ENCODE measurements around the gene A2ML1.
A peak's percentile ranks its signal among the peaks of the same experiment; 100 is the strongest.

Gene A2ML1

DNA sequence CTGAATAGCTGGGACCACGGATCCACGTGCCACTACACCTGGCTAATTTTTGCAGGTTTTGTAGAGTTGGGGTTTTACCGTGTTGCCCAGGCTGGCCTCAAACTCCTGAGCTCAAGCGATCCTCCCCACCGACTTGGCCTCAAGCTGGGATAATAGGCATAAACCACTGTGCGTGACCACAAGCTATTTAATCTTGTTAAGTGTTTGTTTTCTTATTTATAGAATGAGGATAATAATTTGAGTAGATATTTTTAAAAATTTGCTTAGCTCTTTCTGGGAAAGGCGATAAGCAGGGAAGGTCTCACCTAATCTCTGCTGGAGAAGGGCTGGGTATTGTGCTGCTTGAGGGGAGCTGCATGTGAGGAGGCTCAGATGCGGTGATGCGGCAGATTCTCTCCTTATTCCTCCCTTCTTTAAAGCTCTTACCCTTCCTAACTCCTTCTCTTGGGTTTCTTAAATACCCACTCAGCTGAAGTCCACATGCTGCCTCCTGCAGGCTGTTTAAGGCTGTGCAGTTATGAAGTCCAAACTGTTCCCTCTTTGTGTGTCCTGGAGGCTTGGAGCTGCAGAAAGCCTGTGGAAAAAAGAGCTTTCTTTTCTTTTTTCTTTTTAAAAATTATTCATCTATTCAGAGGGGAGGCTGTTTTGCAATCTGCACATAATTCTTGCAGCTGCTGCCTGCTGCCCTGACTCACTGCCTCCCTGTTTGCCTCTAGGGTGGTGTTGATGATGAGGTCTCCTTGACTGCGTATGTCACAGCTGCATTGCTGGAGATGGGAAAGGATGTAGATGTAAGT lies 37.9 kb downstream of the A2ML1 start:
- DNase-seq, result peak; percentile 24

DNA sequence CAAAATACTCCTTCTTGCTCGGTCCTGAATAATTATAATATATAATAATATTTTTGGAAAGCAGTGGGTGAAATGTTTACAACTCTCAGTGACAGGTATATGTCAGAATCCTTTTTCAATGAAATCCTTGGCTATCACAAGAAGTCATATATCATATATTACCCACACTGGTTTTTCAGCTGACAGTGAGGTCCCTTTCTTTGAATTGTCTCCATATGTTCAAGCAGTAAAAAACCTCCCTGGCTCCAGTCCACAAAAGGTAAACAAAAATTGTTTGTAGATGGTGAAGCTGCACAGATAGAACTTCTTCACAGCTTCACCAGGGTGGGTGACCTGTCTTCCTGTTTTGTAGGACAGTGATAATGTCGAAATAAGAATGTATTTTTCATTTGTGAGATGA lies 44.0 kb downstream of the A2ML1 start:
- no peak for DNase-seq

GRCh38 chr12:8867009-8867408 lies 44.6 kb downstream of the A2ML1 start:
- no peak for DNase-seq

DNA sequence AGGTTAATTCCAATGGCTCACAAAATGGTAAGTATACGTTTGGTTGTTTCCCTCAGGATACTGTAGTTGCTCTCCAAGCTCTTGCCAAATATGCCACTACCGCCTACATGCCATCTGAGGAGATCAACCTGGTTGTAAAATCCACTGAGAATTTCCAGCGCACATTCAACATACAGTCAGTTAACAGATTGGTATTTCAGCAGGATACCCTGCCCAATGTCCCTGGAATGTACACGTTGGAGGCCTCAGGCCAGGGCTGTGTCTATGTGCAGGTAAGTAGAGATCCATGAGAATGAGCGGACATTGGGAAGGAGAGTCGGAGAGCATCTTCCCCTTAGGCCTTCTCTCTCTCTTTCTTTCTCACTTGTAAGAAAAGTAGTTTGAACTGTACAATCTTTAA lies 45.4 kb downstream of the A2ML1 start:
- DNase-seq, result no peak

- no peak for DNase-seq
Measured at GRCh38 chr12:8870586-8870985, 48.2 kb downstream of the A2ML1 start.

DNA sequence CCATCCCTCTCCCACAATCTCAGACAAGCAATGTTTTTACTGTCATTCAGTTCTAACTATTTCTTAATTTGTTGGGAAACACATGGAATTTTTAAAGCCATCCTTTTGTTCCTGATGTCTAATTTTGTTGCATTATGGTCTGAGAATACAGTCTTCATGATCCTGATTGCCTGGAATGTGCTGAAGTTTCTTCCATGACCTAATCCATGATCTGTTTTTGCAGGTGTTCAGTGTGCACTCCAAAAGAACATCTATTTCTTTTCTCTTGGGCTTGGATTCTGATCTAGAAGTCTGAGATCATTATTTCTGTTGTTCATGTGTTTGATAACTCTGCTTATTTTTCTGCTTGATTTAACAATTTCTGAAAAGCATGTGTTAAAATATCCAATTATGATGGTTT lies 48.6 kb downstream of the A2ML1 start:
- no peak for DNase-seq

DNA sequence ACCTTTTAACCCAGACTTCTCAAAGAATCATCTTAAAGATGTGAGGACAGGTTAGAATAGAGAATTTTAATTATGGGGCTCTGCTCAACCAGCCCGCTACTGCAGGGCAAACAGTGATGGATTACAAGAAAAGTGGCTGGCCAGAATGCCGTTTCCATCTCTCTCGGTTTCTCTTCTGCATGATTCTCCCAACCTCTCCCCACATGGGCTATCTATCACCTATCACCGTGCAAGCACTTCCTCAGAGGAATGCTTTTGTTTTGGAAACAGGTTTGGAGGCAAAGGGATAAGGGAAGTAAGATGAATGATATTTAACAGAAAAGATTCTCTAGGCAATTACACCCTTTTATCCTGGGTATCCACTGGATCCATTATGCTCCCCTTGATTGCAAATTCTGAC lies 54.5 kb downstream of the A2ML1 start:
- DNase-seq, result no peak

DNA sequence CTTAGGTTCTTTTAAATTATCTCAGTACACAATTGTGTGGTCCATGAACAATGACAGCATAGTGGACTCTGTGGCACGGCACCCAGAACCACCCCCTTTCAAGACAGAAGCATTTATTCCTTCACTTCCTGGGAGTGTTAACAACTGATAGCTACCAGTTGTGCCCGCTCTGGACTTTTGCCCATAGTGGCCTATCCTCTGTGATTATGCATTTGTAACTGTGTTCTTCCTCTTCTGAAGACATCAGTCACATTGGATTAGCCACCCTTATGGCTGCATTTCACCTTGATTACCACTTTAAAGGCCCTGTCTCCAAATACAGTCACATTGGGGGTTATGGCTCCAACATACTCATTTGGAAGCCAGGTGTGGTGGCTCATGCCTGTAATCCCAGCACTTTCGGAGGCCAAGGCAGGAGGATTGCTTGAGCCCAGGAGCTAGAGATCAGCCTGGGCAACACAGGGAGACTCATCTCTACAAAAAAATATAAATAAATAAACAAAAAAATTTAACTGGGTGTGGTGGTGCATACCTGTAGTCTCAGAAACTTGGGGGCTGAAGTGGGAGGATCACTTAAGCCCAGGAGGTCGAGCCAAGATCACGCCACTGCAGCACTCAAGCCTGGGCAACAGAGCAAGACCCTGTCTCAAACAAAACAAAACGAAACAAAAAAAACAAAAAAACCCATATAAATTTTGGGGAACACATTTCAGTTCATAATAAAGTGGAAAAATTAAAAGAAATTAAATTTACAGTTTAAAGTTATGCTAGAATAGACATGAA lies 64.3 kb downstream of the A2ML1 start:
- DNase-seq, result no peak

DNA sequence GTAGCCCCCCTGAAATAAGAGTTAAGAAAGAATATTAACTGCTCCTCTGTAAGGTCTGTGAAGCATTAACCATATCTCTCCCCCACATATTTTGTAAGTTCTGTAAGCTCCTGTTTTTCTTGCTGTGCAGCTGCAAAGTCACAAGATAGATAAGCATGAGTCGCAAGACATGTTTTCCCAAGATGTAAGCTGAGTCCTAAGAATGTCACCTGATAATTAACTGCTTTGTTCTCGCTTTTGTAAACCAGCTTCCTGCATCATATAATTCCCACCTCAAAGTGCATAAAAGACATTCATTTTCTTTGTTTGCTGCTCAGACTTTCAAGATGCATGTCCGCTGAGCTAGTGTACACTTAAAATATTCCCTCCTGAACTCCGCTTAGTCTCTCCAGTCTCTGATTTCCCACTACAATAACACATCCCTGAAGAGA lies 64.9 kb downstream of the A2ML1 start:
- DNase-seq, result no peak

- no peak for DNase-seq
Measured at GRCh38 chr12:8890313-8891085, 68.1 kb downstream of the A2ML1 start.

GRCh38 chr12:8891976-8892375 lies 69.6 kb downstream of the A2ML1 start:
- DNase-seq, result no peak

DNA sequence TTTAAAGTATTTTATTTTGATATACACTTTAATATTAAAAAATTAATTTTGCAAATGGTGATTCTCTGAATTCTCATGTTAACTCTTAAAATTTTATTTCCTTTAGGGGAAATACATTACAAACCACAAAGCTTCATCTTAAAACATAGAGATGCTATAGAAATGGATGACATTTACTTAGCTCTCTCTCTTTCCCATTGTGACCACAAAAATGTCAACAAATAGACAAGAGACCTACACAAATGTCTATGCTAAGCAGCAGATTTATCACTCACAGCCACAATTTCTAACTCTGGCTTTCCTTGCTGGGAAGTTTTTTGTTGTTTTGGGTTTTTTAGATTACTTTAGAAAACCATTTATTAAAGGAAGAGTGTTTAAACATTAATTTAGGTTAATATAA lies 72.0 kb downstream of the A2ML1 start:
- DNase-seq, result no peak

GRCh38 chr12:8894986-8895385 lies 72.6 kb downstream of the A2ML1 start:
- no peak for DNase-seq

DNA sequence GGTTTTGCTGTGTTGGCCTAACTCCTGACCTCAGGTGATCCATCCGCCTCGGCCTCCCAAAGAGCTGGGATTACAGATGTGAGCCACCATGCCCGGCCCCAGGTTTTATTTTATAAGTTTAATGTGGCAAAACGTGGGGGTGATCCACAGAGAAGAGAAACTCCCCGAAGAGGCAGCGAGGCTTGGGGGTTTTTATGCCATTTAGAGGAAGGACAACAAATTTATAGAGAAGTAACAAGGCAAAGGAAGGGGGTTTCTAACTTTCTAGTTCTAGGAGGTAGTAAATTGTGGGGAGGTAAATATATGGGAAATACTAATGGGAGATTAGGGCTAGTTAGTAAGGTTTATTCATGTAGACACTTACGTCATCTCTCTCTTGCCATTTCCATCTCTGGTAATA lies 74.7 kb downstream of the A2ML1 start:
- no peak for DNase-seq

DNA sequence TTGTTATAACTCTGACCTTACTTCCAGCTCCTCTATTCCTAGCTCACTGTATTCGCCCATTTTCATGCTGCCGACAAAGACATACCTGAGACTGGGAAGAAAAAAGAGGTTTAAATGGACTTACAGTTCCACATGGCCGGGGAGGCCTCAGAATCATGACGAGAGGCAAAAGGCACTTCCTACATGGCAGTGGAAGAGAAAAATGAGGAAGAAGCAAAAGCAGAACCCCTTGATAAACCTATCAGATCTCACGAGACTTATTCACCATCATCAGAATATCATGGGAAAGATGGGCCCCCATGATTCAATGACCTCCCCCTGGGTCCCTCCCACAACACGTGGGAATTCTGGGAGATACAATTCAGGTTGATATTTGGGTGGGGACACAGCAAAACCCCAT lies 77.4 kb downstream of the A2ML1 start:
- DNase-seq, result peak; percentile 38

GRCh38 chr12:8902703-8903102 lies 80.3 kb downstream of the A2ML1 start:
- DNase-seq, result peak; percentile 32

DNA sequence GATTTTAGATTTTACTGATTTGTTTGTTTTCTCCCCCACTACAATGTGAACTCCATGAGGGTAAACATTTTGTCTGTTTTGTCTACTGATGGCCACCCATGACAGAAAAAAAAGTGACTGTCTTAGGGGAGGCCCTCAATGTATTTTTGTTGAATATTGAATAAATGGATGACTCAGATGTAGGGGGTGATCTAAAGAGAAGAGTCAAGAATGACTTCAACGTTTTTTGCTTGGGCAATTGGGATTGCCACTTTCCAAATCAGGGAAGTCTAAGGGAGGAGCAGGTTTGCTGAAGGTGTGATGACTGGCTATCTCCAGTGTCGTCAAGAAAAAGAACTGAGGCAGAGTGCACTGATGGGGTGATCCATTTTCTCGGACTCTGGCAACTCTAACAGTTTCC lies 81.2 kb downstream of the A2ML1 start:
- DNase-seq, result no peak

DNA sequence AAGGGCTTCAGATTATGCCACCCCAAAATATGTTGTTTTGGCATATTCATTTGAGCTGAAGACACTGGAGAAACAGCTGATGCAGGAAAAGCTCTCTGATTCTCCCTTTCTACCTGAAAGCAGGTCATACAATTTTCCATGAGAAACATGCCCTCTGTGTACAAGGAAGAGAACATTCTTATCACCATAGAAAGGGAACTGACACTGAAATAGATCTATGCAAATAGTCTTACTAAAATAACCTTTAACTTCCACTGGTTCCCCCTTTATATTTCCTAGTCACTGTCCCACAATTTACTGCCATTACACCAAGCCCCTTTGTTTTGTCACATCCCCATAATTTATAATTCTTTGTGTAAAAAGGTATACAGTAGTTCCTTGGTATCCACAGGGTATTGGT lies 82.2 kb downstream of the A2ML1 start:
- no peak for DNase-seq

DNA sequence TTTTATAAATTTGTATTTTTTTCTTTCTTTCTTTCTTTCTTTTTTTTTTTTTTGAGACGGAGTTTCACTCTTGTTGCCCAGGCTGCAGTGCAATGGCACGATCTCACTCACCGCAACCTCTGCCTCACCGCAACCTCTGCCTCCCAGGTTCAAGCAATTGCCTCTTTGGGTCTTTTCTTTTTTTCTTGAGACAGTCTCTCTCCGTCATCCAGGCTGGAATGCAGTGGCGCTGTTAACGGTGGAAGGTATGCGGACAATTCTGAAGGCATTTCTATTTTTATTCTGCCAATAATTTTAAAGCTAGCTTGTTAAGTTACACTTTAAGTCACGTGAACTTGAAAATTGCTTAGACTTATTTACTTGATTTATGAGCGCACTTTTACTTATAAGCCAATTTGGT lies 83.1 kb downstream of the A2ML1 start:
- DNase-seq, result no peak

- peak; percentile 2 for DNase-seq
Measured at GRCh38 chr12:8906266-8907180, 84.1 kb downstream of the A2ML1 start.

DNA sequence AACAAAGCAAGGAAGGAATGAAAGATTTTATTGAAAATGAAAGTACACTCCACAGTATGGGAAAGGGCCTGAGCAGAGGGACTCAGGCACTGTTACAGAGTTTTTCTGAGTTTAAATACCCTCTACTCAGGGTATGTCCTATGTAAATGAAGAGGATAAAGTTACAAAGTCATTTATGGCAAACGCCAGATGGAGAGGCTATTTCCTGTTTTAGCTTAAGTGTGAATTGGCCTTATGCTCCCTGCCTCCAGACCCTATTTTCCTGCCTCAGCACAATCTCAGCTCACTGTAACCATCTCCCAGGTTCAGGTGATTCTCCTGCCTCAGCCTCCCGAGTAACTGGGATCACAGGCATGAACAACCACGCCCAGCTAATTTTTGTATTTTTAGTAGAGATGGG lies 85.1 kb downstream of the A2ML1 start:
- no peak for DNase-seq

- no peak for DNase-seq
Measured at GRCh38 chr12:8909752-8910151, 87.3 kb downstream of the A2ML1 start.
